Astrocyte (in vitro differentiated cells and primary cell): ENCODE data around the gene TMEM258. TPM values are rescaled to one million over a fixed set of nuclear protein-coding genes. Genes with fewer than 3 reads are reported as not detected.

Source experiments
- DNase-seq: peaks from one replicate; pipeline ENCODE4 v3.0.0-alpha.2; 2010; ENCODE audit warnings: low read depth
- FAIRE-seq: peaks from 2 replicates; lab custom pipeline; 2011; peaks lifted over from hg19 to GRCh38; lab: Jason Lieb, UNC
- H2AFZ ChIP-seq: 2 replicates; pipeline ENCODE4 v1.6.0; 2012; ENCODE audit warnings: low read depth, low read length, inconsistent platforms
- H3K27ac ChIP-seq: 2 replicates; pipeline ENCODE4 v1.5.1; 2011; ENCODE audit warnings: low read depth, low read length, inconsistent platforms
- H3K27me3 ChIP-seq: 2 replicates; pipeline ENCODE4 v1.6.0; 2011; ENCODE audit warnings: low read length, inconsistent platforms; ENCODE audit not compliant: insufficient read depth
- H3K36me3 ChIP-seq: 2 replicates; pipeline ENCODE4 v1.5.1; 2011; ENCODE audit warnings: low read length, inconsistent platforms; ENCODE audit not compliant: insufficient read depth
- H3K4me1 ChIP-seq: 2 replicates; pipeline ENCODE4 v1.5.1; 2011; ENCODE audit warnings: low read length, inconsistent platforms; ENCODE audit not compliant: insufficient read depth
- H3K4me2 ChIP-seq: 2 replicates; pipeline ENCODE4 v1.6.0; 2012; ENCODE audit warnings: low read length, inconsistent platforms
- H3K4me3 ChIP-seq: 2 replicates; pipeline ENCODE4 v1.5.1; 2011; ENCODE audit warnings: low read depth, mild to moderate bottlenecking, low read length, inconsistent platforms; ENCODE audit not compliant: insufficient read depth
- H3K79me2 ChIP-seq: 2 replicates; pipeline ENCODE4 v1.6.0; 2012; ENCODE audit warnings: mild to moderate bottlenecking, low read length, inconsistent platforms; ENCODE audit not compliant: insufficient read depth
- H3K9ac ChIP-seq: 2 replicates; pipeline ENCODE4 v1.6.0; 2012; ENCODE audit warnings: mild to moderate bottlenecking, low read length, inconsistent platforms
- H3K9me3 ChIP-seq: 2 replicates; pipeline ENCODE4 v1.5.1; 2012; ENCODE audit warnings: low read depth, mild to moderate bottlenecking, low read length, inconsistent platforms; ENCODE audit not compliant: insufficient read depth
- H4K20me1 ChIP-seq: 2 replicates; pipeline ENCODE4 v1.6.0; 2012; ENCODE audit warnings: low read length, inconsistent platforms; ENCODE audit not compliant: insufficient read depth
- H3K27ac Mint-ChIP-seq: one replicate; pipeline ENCODE4 v1.8.0; 2021; ENCODE audit warnings: mild to moderate bottlenecking, mixed read lengths; ENCODE audit not compliant: unreplicated experiment
- H3K27me3 Mint-ChIP-seq: one replicate; pipeline ENCODE4 v1.8.0; 2021; ENCODE audit warnings: low read depth, mixed read lengths; ENCODE audit not compliant: unreplicated experiment
- H3K36me3 Mint-ChIP-seq: one replicate; pipeline ENCODE4 v1.8.0; 2021; ENCODE audit warnings: low read depth, mixed read lengths; ENCODE audit not compliant: unreplicated experiment
- H3K4me1 Mint-ChIP-seq: one replicate; pipeline ENCODE4 v1.8.0; 2021; ENCODE audit warnings: low read depth, mixed read lengths; ENCODE audit not compliant: unreplicated experiment
- H3K4me3 Mint-ChIP-seq: one replicate; pipeline ENCODE4 v1.8.0; 2021; ENCODE audit warnings: mild to moderate bottlenecking, moderate library complexity, mixed read lengths; ENCODE audit not compliant: unreplicated experiment
- H3K9me3 Mint-ChIP-seq: one replicate; pipeline ENCODE4 v1.8.0; 2021; ENCODE audit warnings: mild to moderate bottlenecking, mixed read lengths; ENCODE audit not compliant: unreplicated experiment
- EZH2 ChIP-seq: IDR thresholded peaks from 2 replicates; pipeline ENCODE4 v1.6.1; 2012; ENCODE audit warnings: mild to moderate bottlenecking, low read length, inconsistent platforms; ENCODE audit not compliant: insufficient read depth
- total RNA-seq: library from RNA; stranded (reverse); gene quantifications from 2 replicates; pipeline ENCODE4 v1.2.1, GENCODE V29; 2021
- TF ChIP-seq, protein P1 (sequence below): IDR thresholded peaks from 2 replicates; pipeline ENCODE4 v1.5.1; 2011; ENCODE audit warnings: low read depth, mild to moderate bottlenecking, inconsistent platforms, low read length, moderate library complexity; ENCODE audit not compliant: insufficient read depth

The TMEM258 gene
- total RNA-seq, 1 donor from 2014 or later = 98.6 TPM

DNA sequence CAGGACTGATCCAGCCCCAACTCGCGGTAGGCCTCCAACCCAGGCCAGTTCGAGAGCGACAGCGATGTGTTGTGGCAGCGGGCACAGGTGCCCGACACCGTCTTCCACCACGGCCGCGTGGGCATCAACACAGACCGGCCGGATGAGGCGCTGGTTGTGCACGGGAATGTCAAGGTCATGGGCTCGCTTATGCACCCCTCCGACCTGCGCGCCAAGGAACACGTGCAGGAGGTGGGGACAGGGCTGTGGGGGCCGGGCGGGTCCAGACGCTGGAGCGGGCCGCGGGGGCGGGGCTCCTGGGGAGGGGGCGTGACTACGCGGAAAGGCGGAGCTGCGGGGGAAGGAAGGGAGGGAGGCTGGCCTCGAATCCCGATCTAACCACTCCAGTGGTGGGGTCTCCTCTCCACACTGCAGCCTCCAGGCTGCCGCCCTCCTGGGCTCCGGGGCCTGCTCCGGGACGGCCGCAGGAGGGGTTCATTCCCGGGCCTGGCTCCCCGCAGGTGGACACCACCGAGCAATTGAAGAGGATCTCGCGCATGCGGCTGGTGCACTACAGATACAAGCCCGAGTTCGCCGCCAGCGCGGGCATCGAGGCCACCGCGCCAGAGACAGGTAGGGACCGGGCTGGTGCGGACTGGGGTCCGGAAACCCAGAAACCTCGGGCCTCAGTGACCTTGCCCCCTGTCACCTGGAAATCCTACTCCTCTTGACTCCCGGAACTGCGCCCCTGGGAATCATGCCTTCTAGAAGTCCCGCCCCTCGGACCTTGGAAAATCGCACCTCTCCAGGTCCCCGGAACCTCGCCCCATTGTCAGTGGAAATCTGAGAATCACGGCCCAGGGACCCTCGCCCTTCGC, 14.9 kb downstream of the TMEM258 start:
- Mint-ChIP-seq H3K27me3 (no peaks in the 10 kb centered on the region), H3K9me3 (no peaks in the 10 kb centered on the region), H3K4me1 (peaks cover 4% of the 10 kb centered on the region), H3K27ac (peak overlapping the region; percentile 26), H3K36me3 (peaks cover 6% of the 10 kb centered on the region), H3K4me3 (no peak overlapping the region)
- H3K27me3 ChIP-seq = no peaks in the 10 kb centered on the region
- no peak overlapping the region for H2AFZ ChIP-seq
- peaks cover 3% of the 10 kb centered on the region for H3K4me1 ChIP-seq
- peak overlapping the region; percentile 57 for H3K4me2 ChIP-seq
- peaks cover 13% of the 10 kb centered on the region for H4K20me1 ChIP-seq
- no peak overlapping the region for H3K27ac ChIP-seq
- H3K79me2 ChIP-seq = no peaks in the 10 kb centered on the region
- no peak overlapping the region for H3K4me3 ChIP-seq
- H3K9ac ChIP-seq = no peak overlapping the region
- no peak for TF ChIP-seq EZH2
- TF ChIP-seq, protein P1, sequence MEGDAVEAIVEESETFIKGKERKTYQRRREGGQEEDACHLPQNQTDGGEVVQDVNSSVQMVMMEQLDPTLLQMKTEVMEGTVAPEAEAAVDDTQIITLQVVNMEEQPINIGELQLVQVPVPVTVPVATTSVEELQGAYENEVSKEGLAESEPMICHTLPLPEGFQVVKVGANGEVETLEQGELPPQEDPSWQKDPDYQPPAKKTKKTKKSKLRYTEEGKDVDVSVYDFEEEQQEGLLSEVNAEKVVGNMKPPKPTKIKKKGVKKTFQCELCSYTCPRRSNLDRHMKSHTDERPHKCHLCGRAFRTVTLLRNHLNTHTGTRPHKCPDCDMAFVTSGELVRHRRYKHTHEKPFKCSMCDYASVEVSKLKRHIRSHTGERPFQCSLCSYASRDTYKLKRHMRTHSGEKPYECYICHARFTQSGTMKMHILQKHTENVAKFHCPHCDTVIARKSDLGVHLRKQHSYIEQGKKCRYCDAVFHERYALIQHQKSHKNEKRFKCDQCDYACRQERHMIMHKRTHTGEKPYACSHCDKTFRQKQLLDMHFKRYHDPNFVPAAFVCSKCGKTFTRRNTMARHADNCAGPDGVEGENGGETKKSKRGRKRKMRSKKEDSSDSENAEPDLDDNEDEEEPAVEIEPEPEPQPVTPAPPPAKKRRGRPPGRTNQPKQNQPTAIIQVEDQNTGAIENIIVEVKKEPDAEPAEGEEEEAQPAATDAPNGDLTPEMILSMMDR = no peak
- no peaks in the 10 kb centered on the region for H3K36me3 ChIP-seq
- no peak for DNase-seq
- no peaks in the 10 kb centered on the region for H3K9me3 ChIP-seq
- FAIRE-seq = no peak

- Histone ChIP-seq H3K79me2 (no peaks in the 10 kb centered on the region), H3K36me3 (no peaks in the 10 kb centered on the region), H3K4me3 (no peak overlapping the region), H3K27ac (no peak overlapping the region), H3K9ac (no peak overlapping the region), H4K20me1 (peaks cover 6% of the 10 kb centered on the region), H3K9me3 (no peaks in the 10 kb centered on the region), H3K4me1 (peaks cover 3% of the 10 kb centered on the region), H3K27me3 (no peaks in the 10 kb centered on the region), H3K4me2 (no peak overlapping the region), H2AFZ (no peak overlapping the region)
- Mint-ChIP-seq H3K4me1 (no peaks in the 10 kb centered on the region), H3K36me3 (peaks cover 6% of the 10 kb centered on the region), H3K27ac (no peak overlapping the region), H3K27me3 (no peaks in the 10 kb centered on the region), H3K9me3 (no peaks in the 10 kb centered on the region), H3K4me3 (no peak overlapping the region)
- peak; percentile 22 for DNase-seq
- FAIRE-seq = no peak
- TF ChIP-seq, protein P1 = peak; percentile 71
- TF ChIP-seq EZH2 = no peak
Measured at GRCh38 chr11:61776561-61777075, 15.8 kb downstream of the TMEM258 start.
